HCT116 (cell line): ENCODE results near the gene INPP5D.
"Not testable (repeated sequence)": the region's sequence is repeated elsewhere in the genome, so short reads cannot be mapped to it uniquely, and the experiment has no call there.

Experiments used
- CEBPB ChIP-seq: IDR thresholded peaks from 2 replicates; pipeline ENCODE4 v1.6.1; 2012; ENCODE audit warnings: low read depth
- EGR1 ChIP-seq: IDR thresholded peaks from 2 replicates; pipeline ENCODE4 v1.6.1; 2012; ENCODE audit warnings: low read depth
- EZH2phosphoT487 ChIP-seq: fragments of 200-600 bp; IDR thresholded peaks from 2 replicates; pipeline ENCODE4 v1.6.1; 2018; ENCODE audit warnings: antibody characterized with exemption, borderline replicate concordance
- POLR2A ChIP-seq: IDR thresholded peaks from 2 replicates; pipeline ENCODE4 v1.7.0; 2011; ENCODE audit warnings: borderline replicate concordance; ENCODE audit not compliant: insufficient read depth, insufficient read length; ENCODE audit errors: extremely low read depth
- SIN3A ChIP-seq: IDR thresholded peaks from 2 replicates; pipeline ENCODE4 v1.6.1; 2012; ENCODE audit warnings: low read depth
- TF ChIP-seq, protein P1 (sequence below): IDR thresholded peaks from 2 replicates; pipeline ENCODE4 v1.6.1; 2012; ENCODE audit warnings: low read depth
- TF ChIP-seq, protein P2 (sequence below): IDR thresholded peaks from 2 replicates; pipeline ENCODE4 v1.6.1; 2012

DNA sequence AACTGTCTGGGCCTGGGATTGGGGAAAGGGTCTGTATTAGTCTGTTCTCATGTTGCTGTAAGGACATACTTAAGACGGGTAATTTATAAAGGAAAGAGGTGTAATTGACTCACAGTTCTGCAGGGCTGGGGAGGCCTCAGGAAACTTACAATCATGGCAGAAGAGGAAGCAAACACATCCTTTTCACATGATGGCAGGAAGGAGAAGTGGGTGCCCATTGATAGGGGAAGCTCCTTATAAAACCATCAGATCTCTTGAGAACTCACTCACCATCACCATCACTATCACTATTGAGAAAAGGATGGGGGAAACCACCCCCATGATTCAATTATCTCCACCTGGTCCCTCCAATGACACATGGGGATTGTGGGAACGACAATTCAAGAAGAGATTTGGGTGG is 130.9 kb downstream of the INPP5D start:
- TF ChIP-seq EGR1, EZH2phosphoT487, SIN3A, CEBPB, POLR2A: not testable (repeated sequence)
- TF ChIP-seq, protein P1, sequence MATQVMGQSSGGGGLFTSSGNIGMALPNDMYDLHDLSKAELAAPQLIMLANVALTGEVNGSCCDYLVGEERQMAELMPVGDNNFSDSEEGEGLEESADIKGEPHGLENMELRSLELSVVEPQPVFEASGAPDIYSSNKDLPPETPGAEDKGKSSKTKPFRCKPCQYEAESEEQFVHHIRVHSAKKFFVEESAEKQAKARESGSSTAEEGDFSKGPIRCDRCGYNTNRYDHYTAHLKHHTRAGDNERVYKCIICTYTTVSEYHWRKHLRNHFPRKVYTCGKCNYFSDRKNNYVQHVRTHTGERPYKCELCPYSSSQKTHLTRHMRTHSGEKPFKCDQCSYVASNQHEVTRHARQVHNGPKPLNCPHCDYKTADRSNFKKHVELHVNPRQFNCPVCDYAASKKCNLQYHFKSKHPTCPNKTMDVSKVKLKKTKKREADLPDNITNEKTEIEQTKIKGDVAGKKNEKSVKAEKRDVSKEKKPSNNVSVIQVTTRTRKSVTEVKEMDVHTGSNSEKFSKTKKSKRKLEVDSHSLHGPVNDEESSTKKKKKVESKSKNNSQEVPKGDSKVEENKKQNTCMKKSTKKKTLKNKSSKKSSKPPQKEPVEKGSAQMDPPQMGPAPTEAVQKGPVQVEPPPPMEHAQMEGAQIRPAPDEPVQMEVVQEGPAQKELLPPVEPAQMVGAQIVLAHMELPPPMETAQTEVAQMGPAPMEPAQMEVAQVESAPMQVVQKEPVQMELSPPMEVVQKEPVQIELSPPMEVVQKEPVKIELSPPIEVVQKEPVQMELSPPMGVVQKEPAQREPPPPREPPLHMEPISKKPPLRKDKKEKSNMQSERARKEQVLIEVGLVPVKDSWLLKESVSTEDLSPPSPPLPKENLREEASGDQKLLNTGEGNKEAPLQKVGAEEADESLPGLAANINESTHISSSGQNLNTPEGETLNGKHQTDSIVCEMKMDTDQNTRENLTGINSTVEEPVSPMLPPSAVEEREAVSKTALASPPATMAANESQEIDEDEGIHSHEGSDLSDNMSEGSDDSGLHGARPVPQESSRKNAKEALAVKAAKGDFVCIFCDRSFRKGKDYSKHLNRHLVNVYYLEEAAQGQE: not testable (repeated sequence)
- TF ChIP-seq, protein P2, sequence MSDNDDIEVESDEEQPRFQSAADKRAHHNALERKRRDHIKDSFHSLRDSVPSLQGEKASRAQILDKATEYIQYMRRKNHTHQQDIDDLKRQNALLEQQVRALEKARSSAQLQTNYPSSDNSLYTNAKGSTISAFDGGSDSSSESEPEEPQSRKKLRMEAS: not testable (repeated sequence)
